Activated T-helper 1 cell treated with anti-CD3 and anti-CD28 coated beads, Interleukin-12 subunit alpha, Interleukin-12 subunit beta, Interleukin-2, Interleukin-4 antibody, amounts not matched to agents 30 ng/mL and 10 ng/mL and 1 ng/mL, durations not matched to agents 14 hours and 24 hours and 36 hours (primary cell): Measurements from ENCODE around the gene APOLD1. TPM values are rescaled to one million over a fixed set of nuclear protein-coding genes. Genes with fewer than 3 reads are reported as not detected.
A peak's percentile ranks its signal among the peaks of the same experiment; 100 is the strongest.

ENCODE experiments used
- DNase-seq: peaks from one replicate; pipeline ENCODE4 v3.0.0; 2021; ENCODE audit warnings: low spot score
- H3K27ac Mint-ChIP-seq: one replicate; pipeline ENCODE4 v1.8.0; 2021; ENCODE audit warnings: mild to moderate bottlenecking, mixed read lengths
- H3K27me3 Mint-ChIP-seq: one replicate; pipeline ENCODE4 v1.8.0; 2022; ENCODE audit warnings: mild to moderate bottlenecking, moderate library complexity, mixed read lengths; ENCODE audit not compliant: insufficient read depth
- H3K36me3 Mint-ChIP-seq: one replicate; pipeline ENCODE4 v1.8.0; 2021; ENCODE audit warnings: low read depth, mixed read lengths
- H3K4me1 Mint-ChIP-seq: one replicate; pipeline ENCODE4 v1.8.0; 2021; ENCODE audit warnings: low read depth, mixed read lengths
- H3K4me3 Mint-ChIP-seq: one replicate; pipeline ENCODE4 v1.8.0; 2021; ENCODE audit warnings: mild to moderate bottlenecking, moderate library complexity, mixed read lengths
- H3K9me3 Mint-ChIP-seq: one replicate; pipeline ENCODE4 v1.8.0; 2021; ENCODE audit warnings: mixed read lengths
- intact Hi-C: fragments of 100-400 bp; cut with micrococcal nuclease; formaldehyde crosslinking; loops from one replicate; pipeline ENCODE4 v1.15.1; 2024
- total RNA-seq: library from RNA; stranded (reverse); gene quantifications from 2 replicates; pipeline ENCODE4 v1.2.3, GENCODE V29; 2022

APOLD1 gene
- total RNA-seq, 1 donor from 2014 or later: 4.8 TPM

DNA sequence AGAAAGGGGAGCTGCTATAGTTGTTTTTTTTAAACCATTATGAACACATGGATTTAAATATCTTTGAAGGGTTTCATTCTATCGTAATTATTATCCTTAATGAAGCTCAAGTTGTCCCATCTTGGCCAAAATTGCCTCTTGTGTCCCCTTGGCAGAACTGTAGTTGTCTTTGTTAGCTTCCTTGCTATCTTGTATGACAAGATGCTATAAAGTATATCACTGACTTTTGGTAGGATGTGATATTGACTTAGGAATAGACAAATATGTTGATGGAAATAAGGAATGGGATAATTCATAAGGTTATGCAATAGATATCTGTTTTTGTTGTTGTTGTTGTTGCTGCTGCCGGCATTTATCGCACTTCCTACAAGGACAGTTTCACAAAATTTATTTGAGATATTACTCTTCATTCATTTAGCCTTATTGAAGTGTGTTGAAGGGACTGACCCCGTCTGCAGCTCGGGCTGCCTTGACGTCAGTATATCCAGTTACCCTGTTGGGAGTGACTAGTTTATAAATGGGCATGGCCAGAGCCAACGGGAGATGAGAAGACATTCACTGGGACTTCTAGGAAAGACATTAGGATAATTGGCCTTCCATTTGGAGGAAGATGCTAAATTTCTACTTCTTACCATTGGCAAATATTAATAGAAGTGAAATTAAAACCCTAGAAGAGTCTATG, 26.1 kb upstream of the APOLD1 start:
- DNase-seq: no peak
- Mint-ChIP-seq H3K4me3 (no peak overlapping the region), H3K36me3 (peaks cover 14% of the 10 kb centered on the region), H3K9me3 (peaks cover 3% of the 10 kb centered on the region), H3K4me1 (no peaks in the 10 kb centered on the region), H3K27ac (no peak overlapping the region), H3K27me3 (no peaks in the 10 kb centered on the region)
- intact Hi-C loops: no loop called here

DNA sequence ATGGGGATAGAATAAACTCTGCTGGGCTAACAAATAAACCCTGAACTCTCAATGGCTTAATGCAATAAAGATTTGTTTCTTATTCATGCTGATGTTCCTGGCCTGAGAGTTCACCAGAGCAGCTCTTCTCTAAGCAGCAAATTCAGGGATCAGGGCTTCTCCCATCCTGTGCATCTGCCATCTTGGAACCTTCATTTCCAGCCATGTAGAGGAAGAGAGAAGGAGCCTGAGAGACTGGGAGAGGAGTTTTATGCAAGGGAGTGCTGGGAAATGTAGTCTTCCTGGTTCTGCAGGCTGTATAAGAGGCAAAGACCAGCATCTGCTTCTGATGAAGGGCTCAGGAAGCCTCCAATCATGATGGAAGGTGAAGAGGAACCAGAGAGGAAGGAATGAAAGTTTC, 20.6 kb upstream of the APOLD1 start:
- H3K27me3 Mint-ChIP-seq: peaks cover 2% of the 10 kb centered on the region
- H3K9me3 Mint-ChIP-seq: peaks cover 8% of the 10 kb centered on the region
- no peak overlapping the region for H3K4me3 Mint-ChIP-seq
- no peaks in the 10 kb centered on the region for H3K4me1 Mint-ChIP-seq
- no peak overlapping the region for H3K27ac Mint-ChIP-seq
- H3K36me3 Mint-ChIP-seq: peaks cover 13% of the 10 kb centered on the region
- no peak for DNase-seq
- intact Hi-C loops: no loop called here

DNA sequence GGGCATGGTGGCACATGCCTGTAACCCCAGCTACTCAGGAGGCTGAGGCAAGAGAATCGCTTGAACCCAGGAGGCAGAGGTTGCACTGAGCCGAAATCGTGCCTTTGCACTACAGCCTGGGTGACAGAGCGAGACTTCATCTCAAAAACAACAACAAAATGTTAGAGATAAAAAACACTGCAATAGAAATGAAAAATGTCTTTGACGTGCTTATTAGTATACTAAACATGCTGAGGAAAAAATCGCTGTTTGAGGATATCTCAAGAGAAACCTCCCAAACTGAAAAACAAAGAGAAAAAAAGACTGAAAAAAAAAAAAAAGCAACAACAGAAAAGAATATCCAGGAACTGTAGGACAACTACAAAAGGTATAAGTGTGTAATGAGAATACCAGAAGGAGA, 15.2 kb upstream of the APOLD1 start:
- no peak overlapping the region for H3K4me3 Mint-ChIP-seq
- H3K36me3 Mint-ChIP-seq: peaks cover 7% of the 10 kb centered on the region
- H3K9me3 Mint-ChIP-seq: peaks cover 19% of the 10 kb centered on the region
- no peaks in the 10 kb centered on the region for H3K4me1 Mint-ChIP-seq
- no peak overlapping the region for H3K27ac Mint-ChIP-seq
- H3K27me3 Mint-ChIP-seq: peaks cover 3% of the 10 kb centered on the region
- DNase-seq: no peak
- intact Hi-C loops: no loop called here

DNA sequence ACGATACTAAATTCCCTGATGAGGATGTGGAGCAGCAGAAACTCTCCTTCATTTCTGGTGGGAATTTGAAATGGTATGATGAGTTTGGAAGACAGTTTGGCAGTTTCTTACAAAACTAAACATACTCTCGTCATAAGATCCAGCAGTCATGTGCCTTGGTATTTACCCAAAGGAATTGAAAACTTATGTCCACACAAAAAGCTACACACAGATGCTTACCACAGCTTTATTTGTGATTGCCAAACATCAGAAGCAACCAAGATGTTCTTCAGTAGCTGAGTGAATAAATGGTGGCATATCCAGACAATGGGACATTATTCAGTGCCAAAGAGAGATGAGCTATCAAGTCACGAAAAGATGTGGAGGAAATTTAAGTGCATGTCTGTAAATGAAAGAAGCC, 10.7 kb upstream of the APOLD1 start:
- DNase-seq: no peak
- intact Hi-C loops: no loop called here
- Mint-ChIP-seq H3K4me1 (no peaks in the 10 kb centered on the region), H3K4me3 (no peak overlapping the region), H3K9me3 (peaks cover 12% of the 10 kb centered on the region), H3K27ac (no peak overlapping the region), H3K27me3 (peaks cover 7% of the 10 kb centered on the region), H3K36me3 (peaks cover 4% of the 10 kb centered on the region)

DNA sequence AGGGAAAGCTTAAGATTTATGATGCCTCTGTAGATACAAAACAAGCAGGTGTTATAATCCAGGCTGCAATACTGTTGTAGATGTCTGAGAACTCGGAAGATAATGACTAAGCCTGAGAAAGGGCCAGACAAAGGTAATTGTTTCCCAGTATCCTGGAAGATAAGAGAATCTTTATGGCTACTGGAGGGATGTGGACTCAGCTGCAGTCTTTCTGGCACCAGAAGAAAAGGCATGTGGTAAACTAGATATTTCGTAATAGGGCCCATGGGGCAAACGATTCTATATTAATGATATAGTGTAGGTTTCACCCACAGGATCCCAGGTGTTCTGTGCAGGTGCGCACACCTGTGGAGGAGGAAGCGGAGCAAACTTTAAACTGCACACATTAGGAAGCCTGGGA, 9.2 kb upstream of the APOLD1 start:
- intact Hi-C loops: no loop called here
- H3K4me3 Mint-ChIP-seq: no peak overlapping the region
- no peaks in the 10 kb centered on the region for H3K4me1 Mint-ChIP-seq
- H3K27me3 Mint-ChIP-seq: peaks cover 6% of the 10 kb centered on the region
- H3K27ac Mint-ChIP-seq: no peak overlapping the region
- peaks cover 3% of the 10 kb centered on the region for H3K36me3 Mint-ChIP-seq
- H3K9me3 Mint-ChIP-seq: peaks cover 6% of the 10 kb centered on the region
- no peak for DNase-seq

DNA sequence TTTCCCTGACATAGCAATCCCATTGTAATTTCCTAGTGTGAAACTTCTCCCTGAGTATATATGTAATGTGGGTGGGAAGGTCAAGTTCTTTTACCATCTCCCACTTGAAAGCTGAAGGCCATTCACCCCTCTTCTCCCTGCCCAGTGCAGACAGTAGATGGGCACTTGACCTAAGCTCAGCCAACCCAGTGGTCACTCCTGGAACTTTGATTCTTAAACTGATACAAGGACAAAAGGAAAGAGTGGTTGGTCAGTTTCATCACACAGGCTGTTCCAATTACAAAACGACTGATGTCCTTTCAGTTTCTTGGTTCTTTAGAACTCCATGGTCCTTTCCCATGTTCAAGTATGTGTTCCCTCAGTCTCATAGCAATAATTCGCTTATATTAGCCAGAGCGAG, 8.4 kb upstream of the APOLD1 start:
- Mint-ChIP-seq H3K27me3 (peaks cover 6% of the 10 kb centered on the region), H3K4me1 (no peaks in the 10 kb centered on the region), H3K36me3 (peaks cover 2% of the 10 kb centered on the region), H3K9me3 (peaks cover 2% of the 10 kb centered on the region), H3K4me3 (no peak overlapping the region), H3K27ac (no peak overlapping the region)
- DNase-seq: no peak
- intact Hi-C loops: no loop called here

DNA sequence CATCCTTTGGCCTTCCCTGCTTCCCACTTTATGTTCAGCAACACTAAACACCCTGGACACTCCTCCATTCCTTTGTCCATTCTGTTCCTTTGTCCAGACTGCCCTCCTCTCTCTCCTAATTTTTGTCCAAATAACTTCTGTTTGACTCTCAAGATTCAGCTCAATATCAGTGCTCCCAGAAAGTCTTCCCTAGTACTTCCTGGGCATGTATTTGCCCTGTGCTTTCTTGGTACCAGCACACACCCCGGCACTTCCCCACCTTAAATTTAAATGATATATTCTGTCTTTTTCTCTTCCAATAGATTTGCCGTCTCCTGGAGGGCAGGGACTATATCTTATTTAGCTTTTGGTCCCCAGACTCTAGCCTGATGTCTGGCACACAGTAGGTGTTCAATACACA, 6.5 kb upstream of the APOLD1 start:
- Mint-ChIP-seq H3K27ac (no peak overlapping the region), H3K9me3 (no peaks in the 10 kb centered on the region), H3K4me1 (no peaks in the 10 kb centered on the region), H3K4me3 (no peak overlapping the region), H3K36me3 (peaks cover 3% of the 10 kb centered on the region), H3K27me3 (peaks cover 6% of the 10 kb centered on the region)
- intact Hi-C loops: no loop called here
- no peak for DNase-seq

DNA sequence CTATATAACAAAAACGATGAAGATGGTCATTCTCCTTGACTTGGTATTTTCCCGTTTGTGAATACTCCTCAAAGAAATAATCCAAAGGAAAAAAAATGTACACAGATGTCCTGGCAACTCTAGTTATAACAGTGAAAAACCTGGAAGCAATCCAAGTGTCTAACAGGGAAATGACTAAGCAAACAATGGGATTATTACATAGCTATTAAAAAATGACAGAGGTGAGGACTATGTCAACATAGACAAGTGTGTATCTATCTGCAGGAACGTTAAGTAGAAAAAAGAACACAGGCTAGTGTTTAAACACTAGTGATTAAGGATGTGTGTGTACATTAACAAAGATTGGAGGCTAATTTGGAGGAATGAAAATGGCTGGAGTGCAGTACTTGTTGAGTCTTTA, 5.9 kb upstream of the APOLD1 start:
- no peak overlapping the region for H3K27ac Mint-ChIP-seq
- no peaks in the 10 kb centered on the region for H3K9me3 Mint-ChIP-seq
- DNase-seq: no peak
- H3K36me3 Mint-ChIP-seq: peaks cover 3% of the 10 kb centered on the region
- intact Hi-C loops: no loop called here
- H3K4me1 Mint-ChIP-seq: no peaks in the 10 kb centered on the region
- H3K4me3 Mint-ChIP-seq: no peak overlapping the region
- peaks cover 6% of the 10 kb centered on the region for H3K27me3 Mint-ChIP-seq

DNA sequence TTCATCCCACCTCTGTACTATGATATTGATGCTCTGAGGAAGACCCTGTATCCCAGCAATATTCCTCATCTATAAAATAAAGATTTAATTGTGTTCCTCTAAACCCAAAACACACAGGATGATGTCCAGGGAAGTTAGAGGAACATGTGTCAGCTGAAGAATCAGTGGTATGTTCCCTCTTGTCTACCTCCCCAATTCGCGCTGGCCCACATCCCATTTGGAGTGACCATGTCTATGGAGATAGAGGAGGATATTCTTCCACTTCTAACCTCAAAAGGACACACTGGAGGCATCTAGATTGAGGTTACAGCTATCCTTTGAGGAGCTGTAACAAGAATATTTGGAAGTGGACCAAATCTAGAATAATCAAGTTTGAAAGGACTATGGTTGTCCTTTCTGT, 1.3 kb upstream of the APOLD1 start:
- H3K27me3 Mint-ChIP-seq: no peaks in the 10 kb centered on the region
- no peak for DNase-seq
- H3K9me3 Mint-ChIP-seq: no peaks in the 10 kb centered on the region
- no peak overlapping the region for H3K4me3 Mint-ChIP-seq
- no peak overlapping the region for H3K27ac Mint-ChIP-seq
- intact Hi-C loops: no loop called here
- peaks cover 5% of the 10 kb centered on the region for H3K36me3 Mint-ChIP-seq
- H3K4me1 Mint-ChIP-seq: peaks cover 34% of the 10 kb centered on the region

DNA sequence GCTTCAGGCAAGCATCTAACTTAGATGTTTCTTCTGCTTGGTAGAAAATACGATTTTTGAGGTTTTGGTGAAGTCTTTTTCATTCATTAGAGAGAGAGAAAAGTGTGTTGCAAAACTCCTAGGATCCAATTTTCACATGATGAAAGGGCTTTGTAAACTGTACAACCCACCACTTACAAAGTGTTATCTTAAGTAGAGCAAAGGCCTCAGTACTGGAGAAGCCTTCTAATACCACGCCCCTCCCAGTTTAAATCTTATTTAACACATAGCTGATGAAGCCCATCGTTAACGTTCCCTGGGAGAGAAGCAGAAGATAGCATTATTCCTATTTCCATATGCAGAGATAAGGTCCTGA, 869 bp downstream of the APOLD1 start:
- peak overlapping the region; percentile 73 for H3K27ac Mint-ChIP-seq
- peaks cover 42% of the 10 kb centered on the region for H3K4me1 Mint-ChIP-seq
- no peaks in the 10 kb centered on the region for H3K27me3 Mint-ChIP-seq
- H3K9me3 Mint-ChIP-seq: no peaks in the 10 kb centered on the region
- peaks cover 5% of the 10 kb centered on the region for H3K36me3 Mint-ChIP-seq
- intact Hi-C loops: loop anchor here (2.0 to 5.0 kb wide), 3 partner anchors 41 to 256 kb away; partner anchors contain the start of gene FAM234B
- no peak for DNase-seq
- peak overlapping the region; percentile 78 for H3K4me3 Mint-ChIP-seq

DNA sequence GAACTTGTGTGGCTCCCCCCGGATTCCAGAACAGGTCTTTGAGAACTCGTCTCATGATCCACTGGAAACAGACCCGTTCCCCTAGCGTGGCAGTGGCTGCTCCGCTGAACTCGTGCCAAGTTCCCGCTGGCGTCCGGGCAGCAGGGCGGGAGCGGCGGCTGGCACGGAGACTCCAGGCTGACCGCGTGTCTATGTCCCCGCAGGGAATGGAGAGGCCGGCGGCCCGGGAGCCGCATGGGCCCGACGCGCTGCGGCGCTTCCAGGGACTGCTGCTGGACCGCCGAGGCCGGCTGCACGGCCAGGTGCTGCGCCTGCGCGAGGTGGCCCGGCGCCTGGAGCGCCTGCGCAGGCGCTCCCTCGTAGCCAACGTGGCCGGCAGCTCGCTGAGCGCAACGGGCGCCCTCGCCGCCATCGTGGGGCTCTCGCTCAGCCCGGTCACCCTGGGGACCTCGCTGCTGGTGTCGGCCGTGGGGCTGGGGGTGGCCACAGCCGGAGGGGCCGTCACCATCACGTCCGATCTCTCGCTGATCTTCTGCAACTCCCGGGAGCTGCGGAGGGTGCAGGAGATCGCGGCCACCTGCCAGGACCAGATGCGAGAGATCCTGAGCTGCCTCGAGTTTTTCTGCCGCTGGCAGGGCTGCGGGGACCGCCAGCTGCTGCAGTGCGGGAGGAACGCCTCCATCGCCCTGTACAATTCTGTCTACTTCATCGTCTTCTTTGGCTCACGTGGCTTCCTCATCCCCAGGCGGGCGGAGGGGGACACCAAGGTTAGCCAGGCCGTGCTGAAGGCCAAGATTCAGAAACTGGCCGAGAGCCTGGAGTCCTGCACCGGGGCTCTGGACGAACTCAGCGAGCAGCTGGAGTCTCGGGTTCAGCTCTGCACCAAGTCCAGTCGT, 1.5 kb downstream of the APOLD1 start:
- peak overlapping the region; percentile 88 for H3K27ac Mint-ChIP-seq
- H3K4me1 Mint-ChIP-seq: peaks cover 42% of the 10 kb centered on the region
- no peaks in the 10 kb centered on the region for H3K9me3 Mint-ChIP-seq
- intact Hi-C loops: loop anchor here (2.0 to 5.0 kb wide), 3 partner anchors 40 to 255 kb away; partner anchors contain the start of gene FAM234B
- peaks cover 5% of the 10 kb centered on the region for H3K36me3 Mint-ChIP-seq
- H3K4me3 Mint-ChIP-seq: peak overlapping the region; percentile 89
- DNase-seq: peak; percentile 70
- H3K27me3 Mint-ChIP-seq: no peaks in the 10 kb centered on the region

DNA sequence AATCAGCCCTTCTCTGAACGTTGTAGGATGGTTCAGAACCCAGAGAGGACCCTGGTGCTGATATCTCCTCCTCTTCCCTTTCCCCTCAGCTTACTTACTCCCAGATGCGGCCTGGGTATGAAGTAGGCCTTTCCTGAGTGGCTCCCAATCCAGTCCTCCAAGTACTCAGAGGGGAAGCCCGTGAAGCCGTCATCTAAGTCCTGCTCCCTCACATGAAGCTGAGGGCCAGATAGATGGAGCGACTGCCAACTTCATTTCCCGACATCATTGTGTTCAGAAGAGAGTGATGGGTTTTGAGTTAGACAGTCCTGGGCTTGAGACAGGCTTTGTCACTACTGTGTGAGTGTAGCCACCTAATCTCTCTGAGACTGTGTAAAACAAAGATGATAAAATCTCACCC, 2.7 kb downstream of the APOLD1 start:
- Mint-ChIP-seq H3K9me3 (no peaks in the 10 kb centered on the region), H3K27me3 (no peaks in the 10 kb centered on the region), H3K4me1 (peaks cover 42% of the 10 kb centered on the region), H3K27ac (peak overlapping the region; percentile 88), H3K36me3 (peaks cover 1% of the 10 kb centered on the region), H3K4me3 (peak overlapping the region; percentile 89)
- intact Hi-C loops: loop anchor here (1.0 to 5.0 kb wide), 11 partner anchors 20 to 425 kb away; partner anchors contain the start of genes DDX47, EMP1, FAM234B and GPRC5A
- DNase-seq: no peak
